GM19324 (cell line): Measurements from ENCODE around the gene ZIC1.

Source experiments
- ATAC-seq: cut with Tn5 transposase; IDR thresholded peaks from one replicate; pipeline ENCODE4 v1.9.1; 2021; ENCODE audit warnings: mild to moderate bottlenecking, moderate library complexity; ENCODE audit not compliant: unreplicated experiment, low FRiP score

ZIC1 gene

GRCh38 chr3:147408188-147409100, 721 bp upstream of the ZIC1 start:
- no peak for ATAC-seq

GRCh38 chr3:147410116-147410525, 956 bp downstream of the ZIC1 start:
- ATAC-seq: no peak

GRCh38 chr3:147410526-147411237, 1.5 kb downstream of the ZIC1 start:
- ATAC-seq: no peak

- ATAC-seq: no peak
Observed at GRCh38 chr3:147411238-147411814, 2.2 kb downstream of the ZIC1 start.

- ATAC-seq: no peak
Observed at GRCh38 chr3:147411815-147412241, 2.7 kb downstream of the ZIC1 start.

- no peak for ATAC-seq
Observed at GRCh38 chr3:147412261-147412916, 3.2 kb downstream of the ZIC1 start.

- ATAC-seq: no peak
Observed at GRCh38 chr3:147412917-147413685, 3.9 kb downstream of the ZIC1 start.

GRCh38 chr3:147413686-147414389, 4.7 kb downstream of the ZIC1 start:
- no peak for ATAC-seq

- no peak for ATAC-seq
Observed at GRCh38 chr3:147414390-147415138, 5.4 kb downstream of the ZIC1 start.

- no peak for ATAC-seq
Observed at GRCh38 chr3:147415286-147415685, 6.1 kb downstream of the ZIC1 start.

- no peak for ATAC-seq
Observed at GRCh38 chr3:147415874-147416273, 6.7 kb downstream of the ZIC1 start.

GRCh38 chr3:147416931-147417330, 7.8 kb downstream of the ZIC1 start:
- ATAC-seq: no peak

GRCh38 chr3:147417551-147418295, 8.6 kb downstream of the ZIC1 start:
- no peak for ATAC-seq

GRCh38 chr3:147418371-147418781, 9.2 kb downstream of the ZIC1 start:
- ATAC-seq: no peak

GRCh38 chr3:147418808-147419701, 9.9 kb downstream of the ZIC1 start:
- no peak for ATAC-seq

GRCh38 chr3:147419781-147420224, 10.6 kb downstream of the ZIC1 start:
- no peak for ATAC-seq
